ENCODE measurements around the gene MYOM1. TPM values are rescaled to one million over a fixed set of nuclear protein-coding genes. Genes with fewer than 3 reads are reported as not detected.
A peak's percentile ranks its signal among the peaks of the same experiment; 100 is the strongest.
"Not testable (repeated sequence)": the region's sequence is repeated elsewhere in the genome, so short reads cannot be mapped to it uniquely, and the experiment has no call there.

Gene MYOM1
- total RNA-seq, 2 donors from 2014 or later, result 2.8 to 7.9 TPM

GRCh38 chr18:3081584-3081991, 138.2 kb downstream of the MYOM1 start:
- intact Hi-C loops (cut with DNase I), result no loop called here
- H3K9ac ChIP-seq (ENCODE audit: low read depth in 2 of 2, low read length in 2 of 2), result no peak overlapping the region
- no peaks in the 10 kb centered on the region for H3K9me3 ChIP-seq
- no peaks in the 10 kb centered on the region for H3K4me1 ChIP-seq
- H3K27me3 ChIP-seq, result no peaks in the 10 kb centered on the region
- no peak overlapping the region for H3K27ac ChIP-seq
- no peak overlapping the region for H3K4me3 ChIP-seq
- no peaks in the 10 kb centered on the region for H3K36me3 ChIP-seq
- no peak for TF ChIP-seq CTCF (IDR thresholded peaks at IDR 0.05)
- DNase-seq, result no peak

- DNase-seq, result no peak
- H3K9me3 ChIP-seq, result no peaks in the 10 kb centered on the region
- no peaks in the 10 kb centered on the region for H3K36me3 ChIP-seq
- H3K4me3 ChIP-seq, result no peak overlapping the region
- TF ChIP-seq CTCF (IDR thresholded peaks at IDR 0.05), result no peak
- H3K27me3 ChIP-seq, result no peaks in the 10 kb centered on the region
- intact Hi-C loops (cut with DNase I), result no loop called here
- H3K4me1 ChIP-seq, result no peaks in the 10 kb centered on the region
- no peak overlapping the region for H3K9ac ChIP-seq (ENCODE audit: low read depth in 2 of 2, low read length in 2 of 2)
- H3K27ac ChIP-seq, result no peak overlapping the region
Observed at GRCh38 chr18:3079653-3080052, 140.1 kb downstream of the MYOM1 start.

- no peaks in the 10 kb centered on the region for H3K9me3 ChIP-seq
- no peak overlapping the region for H3K4me3 ChIP-seq
- H3K4me1 ChIP-seq, result no peaks in the 10 kb centered on the region
- no peaks in the 10 kb centered on the region for H3K36me3 ChIP-seq
- H3K27me3 ChIP-seq, result no peaks in the 10 kb centered on the region
- no peak for DNase-seq
- intact Hi-C loops (cut with DNase I), result no loop called here
- no peak for TF ChIP-seq CTCF (IDR thresholded peaks at IDR 0.05)
- no peak overlapping the region for H3K9ac ChIP-seq (ENCODE audit: low read depth in 2 of 2, low read length in 2 of 2)
- H3K27ac ChIP-seq, result no peak overlapping the region
Observed at GRCh38 chr18:3075491-3075890, 144.3 kb downstream of the MYOM1 start.

GRCh38 chr18:3074087-3074486, 145.7 kb downstream of the MYOM1 start:
- H3K9ac ChIP-seq (ENCODE audit: low read depth in 2 of 2, low read length in 2 of 2), result no peak overlapping the region
- no peaks in the 10 kb centered on the region for H3K4me1 ChIP-seq
- no peak overlapping the region for H3K27ac ChIP-seq
- H3K4me3 ChIP-seq, result no peak overlapping the region
- H3K36me3 ChIP-seq, result no peaks in the 10 kb centered on the region
- no peaks in the 10 kb centered on the region for H3K9me3 ChIP-seq
- intact Hi-C loops (cut with DNase I), result no loop called here
- DNase-seq, result peak; percentile 34
- TF ChIP-seq CTCF (IDR thresholded peaks at IDR 0.05), result no peak
- no peaks in the 10 kb centered on the region for H3K27me3 ChIP-seq

GRCh38 chr18:3073353-3073752, 146.4 kb downstream of the MYOM1 start:
- H3K36me3 ChIP-seq; H3K4me3 ChIP-seq; H3K27ac ChIP-seq; H3K9me3 ChIP-seq; H3K9ac ChIP-seq (ENCODE audit: low read depth in 2 of 2, low read length in 2 of 2); H3K27me3 ChIP-seq; DNase-seq; H3K4me1 ChIP-seq; intact Hi-C loops (cut with DNase I): not testable (repeated sequence)

- intact Hi-C loops (cut with DNase I), result no loop called here
- no peak overlapping the region for H3K4me3 ChIP-seq
- TF ChIP-seq CTCF (IDR thresholded peaks at IDR 0.05), result no peak
Observed at GRCh38 chr18:3071676-3072075, 148.1 kb downstream of the MYOM1 start.

More at GRCh38 chr18:3071676-3072075, 148.1 kb downstream of the MYOM1 start:
- H3K27me3 ChIP-seq, result no peaks in the 10 kb centered on the region
- H3K9ac ChIP-seq (ENCODE audit: low read depth in 2 of 2, low read length in 2 of 2), result no peak overlapping the region
- peak; percentile 10 for DNase-seq
- H3K9me3 ChIP-seq, result no peaks in the 10 kb centered on the region
- H3K27ac ChIP-seq, result no peak overlapping the region
- H3K36me3 ChIP-seq, result no peaks in the 10 kb centered on the region
- no peaks in the 10 kb centered on the region for H3K4me1 ChIP-seq
